ENCODE results near the gene CADM1.

Gene CADM1

DNA sequence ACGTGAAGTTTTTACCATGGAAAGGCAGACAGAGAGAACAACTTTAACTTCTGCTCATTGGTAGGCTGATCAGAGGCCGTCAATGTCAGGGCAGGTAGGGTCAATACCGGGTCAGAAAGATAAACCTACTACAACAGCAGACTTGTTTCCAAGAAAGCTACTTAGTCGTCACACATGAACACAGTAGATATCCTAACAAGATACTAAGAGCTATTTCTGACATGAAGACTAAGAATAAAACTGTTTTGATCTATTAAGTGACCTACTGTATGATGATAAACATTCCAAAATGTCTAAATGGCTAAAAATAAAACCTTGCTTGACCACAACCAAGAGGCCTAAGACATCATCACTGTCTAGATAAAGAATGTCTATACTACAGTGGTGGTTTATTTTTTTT lies 231.3 kb downstream of the CADM1 start:
- DNase-seq, result no peak

DNA sequence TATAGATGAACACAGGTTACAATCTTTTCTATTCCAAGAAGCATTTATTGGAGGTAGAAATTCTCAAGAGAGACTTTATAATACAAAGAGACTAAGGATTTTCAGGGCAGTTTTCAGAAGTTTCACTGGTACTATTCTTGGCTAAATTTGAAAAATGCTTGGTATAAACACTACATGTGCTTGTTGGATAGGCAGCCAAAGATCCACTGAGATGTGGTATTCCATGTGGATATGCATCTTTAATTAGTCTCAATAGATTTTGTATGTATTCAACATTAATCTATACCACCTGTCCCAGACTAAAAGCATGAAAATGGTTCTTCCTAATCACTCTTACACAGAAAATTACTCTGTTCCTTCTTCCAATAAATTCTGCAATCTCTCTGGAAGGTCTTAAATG lies 232.6 kb downstream of the CADM1 start:
- DNase-seq, result no peak

DNA sequence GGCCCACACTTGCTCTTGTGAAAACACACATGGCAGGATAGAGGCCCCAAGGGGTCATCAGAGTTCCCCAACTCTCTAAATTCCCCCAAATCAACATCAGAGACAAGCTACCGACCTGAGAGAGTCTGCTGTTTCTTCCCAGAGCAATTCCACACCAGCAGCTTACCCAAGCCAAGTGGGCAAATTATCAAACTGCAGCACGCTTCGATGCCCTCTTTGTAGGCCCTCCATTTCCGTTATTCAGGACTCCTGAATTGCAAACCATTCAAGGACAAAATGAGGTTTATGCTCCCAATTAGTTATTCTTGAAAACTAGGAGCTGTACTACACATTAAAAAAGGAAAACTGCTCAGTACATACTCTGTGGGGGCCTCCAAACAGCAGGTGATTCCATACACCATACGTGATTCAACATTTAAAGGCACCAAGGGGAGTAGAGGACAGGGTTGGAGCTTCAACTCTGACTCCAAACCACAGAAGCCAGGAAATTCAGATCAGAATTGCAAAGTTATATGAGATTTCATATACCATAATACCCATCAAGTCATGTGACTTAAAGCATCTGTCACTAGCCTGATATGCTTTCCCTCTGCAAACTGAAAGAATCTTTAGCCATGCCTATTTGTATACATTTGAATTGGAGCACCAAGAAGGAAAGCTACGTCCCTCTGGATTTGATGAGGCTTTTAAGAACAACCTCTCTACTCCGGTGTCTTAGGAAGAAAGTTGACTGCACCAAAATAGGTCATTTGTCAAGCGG lies 234.8 kb downstream of the CADM1 start:
- DNase-seq, result peak in 4 of 14 donors; percentile 1 to 54 (median 15)

DNA sequence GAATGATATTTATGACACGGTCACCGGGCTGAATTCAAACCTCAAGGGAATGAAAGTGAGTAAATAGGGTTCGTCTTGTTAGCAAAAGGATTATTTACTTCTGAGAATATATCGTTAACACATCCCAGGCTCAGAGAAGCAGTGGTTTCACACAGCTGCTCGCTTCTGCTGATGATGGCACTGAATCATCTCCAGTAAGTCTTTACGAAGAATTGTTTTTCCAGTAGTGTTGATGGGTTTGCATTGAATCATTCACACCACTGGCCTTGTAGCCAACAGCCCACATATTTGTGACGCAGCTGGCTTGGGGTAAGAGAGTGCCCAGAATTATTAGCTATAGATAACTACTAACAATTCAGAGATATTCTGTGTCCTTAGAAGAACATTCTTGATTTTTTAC lies 236.3 kb downstream of the CADM1 start:
- DNase-seq, result no peak

DNA sequence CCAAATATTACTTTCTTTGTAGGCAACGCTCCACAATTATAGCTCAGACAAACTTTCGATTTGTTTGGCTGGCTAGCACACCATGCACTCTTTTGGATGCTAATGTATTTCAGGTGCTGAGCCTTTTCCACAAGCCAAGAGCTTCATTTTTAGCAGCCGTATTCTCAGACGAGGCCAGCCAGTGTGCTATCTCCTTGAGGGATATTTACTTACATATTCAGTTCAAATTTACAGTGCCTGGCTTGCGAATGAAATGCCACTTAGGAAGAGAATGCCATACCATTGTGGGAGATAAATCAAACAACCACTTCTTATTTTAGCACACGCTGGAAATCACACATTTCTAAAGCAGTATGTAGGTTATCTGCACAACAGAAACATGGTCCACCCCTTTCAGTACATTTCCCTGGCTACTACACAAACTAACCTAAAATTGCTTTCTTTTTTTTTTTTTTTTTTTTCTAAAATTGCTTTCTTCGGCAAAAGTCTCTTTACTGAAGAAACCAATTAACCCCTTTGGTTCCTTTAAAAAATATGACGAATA lies 236.9 kb downstream of the CADM1 start:
- DNase-seq, result no peak

DNA sequence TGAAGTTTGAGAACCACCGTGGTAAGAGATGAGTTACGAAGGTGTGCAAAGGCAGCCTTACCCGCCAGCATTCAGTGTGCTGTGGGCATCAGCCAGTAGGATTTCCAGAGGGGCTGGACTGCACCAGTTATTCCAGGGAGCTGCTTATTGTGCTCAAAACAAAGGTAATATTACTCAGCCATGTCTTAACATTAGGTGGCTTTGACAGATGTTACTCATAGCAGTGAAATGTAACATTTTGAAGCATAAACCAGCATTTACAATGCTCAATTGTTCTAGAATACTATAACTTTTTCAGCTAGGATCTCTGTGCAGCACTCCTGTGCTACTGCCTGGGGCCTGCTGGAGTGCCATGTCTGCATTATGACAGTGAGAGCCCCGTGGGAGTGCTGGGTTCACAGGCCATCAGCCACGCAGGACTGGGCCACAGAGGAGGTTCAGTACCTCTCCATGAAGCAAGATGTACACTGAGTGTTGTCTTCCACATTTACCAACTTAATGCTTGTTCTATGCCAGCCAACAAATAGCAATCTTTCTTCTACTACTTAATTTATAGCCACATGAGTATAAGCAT lies 238.1 kb downstream of the CADM1 start:
- no peak for DNase-seq

DNA sequence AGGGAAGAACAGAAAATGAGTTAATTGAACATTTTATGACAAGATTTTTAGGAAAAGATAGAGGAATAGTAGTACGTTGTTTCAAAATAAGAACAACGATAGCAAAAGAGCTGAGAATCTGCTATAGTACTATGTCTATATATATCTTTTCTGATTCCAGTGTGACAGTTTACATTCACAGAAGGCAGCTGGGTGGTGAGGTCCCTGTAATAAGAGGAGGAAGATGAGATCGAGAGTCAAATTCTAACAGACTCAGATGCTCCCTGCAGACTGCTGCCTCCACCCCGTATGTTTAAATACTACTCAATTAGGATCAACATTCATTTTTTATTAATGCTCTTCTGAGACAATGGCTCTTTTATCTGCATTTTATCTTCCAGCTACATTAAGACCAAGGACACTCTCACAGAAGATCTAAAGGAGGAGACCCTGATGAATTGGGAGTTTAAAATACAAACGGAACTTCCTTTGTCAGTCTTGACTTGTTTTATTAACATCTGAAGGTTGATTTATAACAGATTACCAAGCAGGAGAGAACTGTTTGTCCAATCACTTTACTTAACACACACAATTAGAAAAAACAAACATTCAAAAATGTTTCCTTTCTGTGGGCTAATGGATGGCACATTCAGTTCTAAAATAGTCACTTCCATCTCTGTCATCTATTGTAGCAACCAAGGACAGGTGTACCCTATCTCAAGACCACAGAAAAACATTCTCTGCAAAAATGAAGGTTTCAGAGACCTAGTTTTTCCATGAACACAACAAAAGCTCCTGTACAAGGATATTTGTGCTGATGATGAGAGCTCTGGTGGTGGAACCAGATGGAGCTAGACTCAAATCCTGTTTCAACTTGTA lies 240.2 kb downstream of the CADM1 start:
- no peak for DNase-seq

DNA sequence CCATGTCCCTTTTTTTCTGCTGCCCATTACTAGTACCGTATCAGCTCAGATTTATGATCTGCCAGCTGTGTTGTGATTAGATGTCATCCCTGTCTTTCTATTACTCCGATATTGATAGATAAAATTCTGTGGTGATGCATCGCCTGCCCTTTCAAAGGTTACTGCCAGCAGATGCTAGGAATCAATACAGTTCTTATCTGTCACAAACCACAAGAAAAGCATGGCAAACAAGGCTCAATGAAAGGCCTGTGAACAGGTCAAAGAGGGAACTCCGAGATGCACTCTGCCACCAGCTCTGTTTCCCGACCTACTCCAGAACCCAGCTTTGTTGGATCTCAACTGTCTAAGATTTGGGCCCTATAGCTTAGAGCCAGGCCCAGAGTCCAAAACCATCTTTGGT lies 246.0 kb downstream of the CADM1 start:
- no peak for DNase-seq

DNA sequence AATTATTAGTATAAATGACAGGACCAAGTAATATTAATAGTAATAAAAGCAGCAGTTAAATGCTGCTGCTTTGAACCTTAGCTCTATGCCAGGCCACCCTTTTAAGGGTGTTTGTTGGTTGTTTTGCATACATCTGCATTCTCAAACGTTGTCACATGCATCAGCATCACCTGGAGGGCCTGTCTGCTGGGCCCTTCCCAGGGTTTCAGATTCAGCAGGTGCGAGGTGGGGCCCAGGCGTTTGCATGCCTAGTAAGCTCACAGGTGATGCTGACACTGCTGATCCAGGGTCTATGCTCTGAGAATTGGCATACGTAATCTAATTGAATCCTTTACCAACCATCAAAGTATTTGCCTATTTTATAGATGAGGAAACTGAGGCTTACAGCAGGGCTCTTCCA lies 246.5 kb downstream of the CADM1 start:
- DNase-seq, result no peak

DNA sequence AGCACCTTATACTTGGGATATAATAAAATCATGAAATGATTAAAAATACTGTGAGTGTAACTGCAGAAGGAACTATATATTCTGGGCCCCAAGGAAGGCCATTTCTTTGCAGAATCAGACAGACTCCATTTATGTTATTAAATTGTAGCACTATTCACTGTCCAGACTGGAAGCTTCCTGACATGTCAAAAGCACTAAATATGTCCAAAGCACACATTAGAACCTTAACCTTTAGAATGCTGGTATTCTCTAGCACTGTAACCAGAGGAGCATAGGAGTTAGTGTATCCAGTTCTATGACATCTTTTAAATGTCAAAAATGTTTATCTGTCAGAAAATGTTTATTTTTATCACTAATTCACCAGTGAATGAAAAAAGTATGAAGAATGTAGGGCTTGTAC lies 246.9 kb downstream of the CADM1 start:
- no peak for DNase-seq

DNA sequence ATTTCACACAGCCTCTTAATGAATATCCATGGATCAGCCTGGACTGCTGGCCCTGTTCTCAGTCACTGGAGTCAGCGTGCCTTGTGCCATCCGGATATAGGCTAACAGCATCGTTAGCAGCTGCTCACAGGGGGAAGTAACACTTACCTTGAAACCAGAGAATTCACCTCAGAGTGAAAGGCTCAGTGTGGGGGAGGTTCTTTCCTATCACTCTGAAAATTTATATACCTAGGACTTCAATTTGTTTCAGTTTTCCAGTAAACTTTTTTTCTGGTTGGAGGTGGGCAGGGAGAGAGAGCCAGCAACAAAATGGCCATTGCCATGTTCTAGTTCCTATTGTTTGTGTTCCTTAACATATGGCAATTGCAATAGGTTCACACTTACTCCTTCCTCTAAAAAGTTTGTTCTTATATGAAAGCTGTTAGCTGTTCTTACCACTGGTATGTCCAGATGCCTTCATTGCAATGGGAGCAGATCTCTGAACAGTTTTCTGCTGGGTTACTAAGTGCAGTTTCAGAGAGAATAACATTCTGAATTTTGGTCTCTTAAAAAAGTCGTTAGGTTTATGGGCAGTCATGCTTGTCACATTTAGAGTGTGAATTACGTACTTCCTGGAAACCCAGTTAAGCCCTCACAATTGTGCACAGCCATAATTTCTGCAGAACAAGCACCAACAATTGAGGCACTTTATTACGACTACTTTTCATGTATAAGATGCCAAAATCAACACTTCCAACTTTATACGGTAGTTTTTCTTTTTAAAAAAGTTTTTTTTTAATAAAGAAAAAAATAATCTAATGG lies 247.6 kb downstream of the CADM1 start:
- peak in 1 of 14 donors; percentile 39 for DNase-seq

DNA sequence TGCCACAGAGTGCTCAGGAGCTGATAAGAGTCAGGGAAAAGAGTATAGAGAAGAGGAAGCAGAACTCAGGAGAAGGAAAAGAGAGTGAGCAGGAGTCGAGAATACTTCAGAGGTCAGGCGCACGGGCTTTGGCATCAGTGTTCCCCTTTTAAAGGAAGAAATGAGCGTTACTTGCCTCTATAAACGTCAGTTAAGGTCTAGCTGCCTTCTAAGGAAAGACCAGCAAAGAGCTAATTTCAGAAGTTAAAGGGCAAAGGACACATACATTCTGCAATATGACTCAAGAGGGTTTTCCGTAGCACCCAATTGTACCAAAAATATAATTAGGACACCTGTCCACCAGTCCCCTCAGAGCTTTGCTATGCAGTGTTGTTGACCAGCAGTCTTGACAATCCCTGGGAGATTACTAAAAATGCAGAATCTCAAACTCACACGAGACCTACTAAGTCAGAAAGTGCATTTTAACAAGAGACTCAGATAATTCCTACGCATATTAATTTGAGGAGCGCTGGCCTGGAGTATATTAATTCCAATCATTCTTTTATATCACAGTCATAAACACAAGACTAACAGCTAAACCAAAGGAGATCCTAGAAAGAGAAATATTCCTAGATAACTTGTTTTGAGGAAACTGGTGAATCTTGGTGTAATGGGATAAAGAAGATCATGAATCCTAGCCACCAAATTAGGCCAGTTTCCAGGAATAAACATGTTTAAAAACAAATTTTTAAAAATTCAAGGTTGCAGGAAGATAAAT lies 249.0 kb downstream of the CADM1 start:
- DNase-seq, result no peak

DNA sequence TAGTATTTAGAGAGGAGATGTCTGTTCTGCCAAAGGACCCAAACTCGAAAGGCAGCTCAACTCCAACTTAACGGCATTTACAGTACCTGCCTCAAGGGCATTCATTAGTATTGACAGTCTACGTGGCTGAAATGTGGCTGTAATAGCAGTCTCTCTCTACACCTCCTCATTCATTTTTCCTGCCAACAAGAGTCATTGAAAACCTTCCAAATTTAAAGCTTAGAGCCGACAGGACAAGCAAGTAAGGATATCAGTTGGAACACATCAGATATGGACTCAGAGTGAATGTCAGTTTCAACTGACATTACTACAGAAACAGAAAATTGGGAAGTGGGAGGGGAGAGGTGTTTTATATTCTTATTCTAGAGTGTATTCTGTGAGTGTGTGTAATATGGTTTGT lies 253.1 kb downstream of the CADM1 start:
- DNase-seq, result peak in 1 of 14 donors; percentile 61

DNA sequence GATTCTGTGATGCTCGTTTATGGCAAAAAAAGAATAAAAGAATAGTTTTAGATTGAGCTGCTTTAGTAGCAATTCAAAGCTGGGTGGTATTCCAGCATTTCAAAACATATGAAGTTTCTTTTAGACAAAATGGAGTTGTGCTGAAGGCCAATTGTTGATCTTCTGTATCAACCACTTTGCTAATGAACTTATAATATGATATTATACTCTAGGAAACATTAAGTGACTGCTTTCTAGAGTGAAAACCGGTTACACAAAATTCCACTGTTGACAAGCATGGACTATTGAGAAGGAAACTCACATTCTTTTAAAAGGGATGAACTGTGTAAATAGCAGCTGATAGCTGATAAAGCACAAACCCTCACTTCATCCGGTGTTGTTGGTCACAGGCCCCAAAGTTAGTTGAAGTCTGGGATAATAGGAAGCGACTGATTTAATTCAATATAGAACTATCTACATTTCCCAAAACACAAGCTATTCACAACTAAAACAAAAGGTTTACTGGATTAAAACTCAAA lies 255.1 kb downstream of the CADM1 start:
- DNase-seq, result no peak

DNA sequence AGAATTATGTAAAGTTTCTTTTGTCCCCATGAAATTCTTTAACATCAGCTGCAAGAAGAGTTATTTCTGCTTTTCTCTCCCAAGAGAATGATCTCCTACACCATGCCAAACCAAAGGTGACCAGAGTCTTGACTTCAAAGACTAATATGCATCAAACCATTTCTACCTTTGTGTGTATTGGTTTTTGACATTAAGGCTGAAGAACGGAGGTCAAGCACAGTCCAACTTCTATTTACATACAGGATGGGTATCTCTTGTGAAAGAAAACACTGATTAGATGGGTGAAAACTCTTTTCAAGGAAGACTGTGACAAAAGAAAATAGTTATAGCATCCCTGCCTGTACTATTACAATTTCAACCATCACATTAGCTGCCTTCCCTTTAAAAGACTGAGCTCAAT lies 256.3 kb downstream of the CADM1 start:
- no peak for DNase-seq

DNA sequence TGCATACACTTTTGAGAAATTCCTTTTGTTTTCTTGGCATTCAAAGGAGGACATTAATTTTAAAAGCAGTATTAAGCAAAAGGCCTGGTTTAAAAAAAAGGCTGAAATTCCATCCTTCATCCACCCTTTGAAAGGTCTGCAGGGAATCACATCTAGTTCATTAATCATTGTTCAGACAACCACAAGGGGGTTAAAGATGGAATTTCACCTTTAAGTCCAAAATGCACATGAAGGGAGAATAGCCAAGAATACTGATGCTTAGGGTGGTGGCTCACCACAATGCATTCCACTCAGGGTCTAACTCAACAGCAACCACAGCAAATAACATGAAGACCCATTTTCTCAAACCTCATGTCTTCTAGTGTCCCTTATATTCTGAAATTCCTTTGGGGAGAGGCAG lies 256.9 kb downstream of the CADM1 start:
- no peak for DNase-seq

DNA sequence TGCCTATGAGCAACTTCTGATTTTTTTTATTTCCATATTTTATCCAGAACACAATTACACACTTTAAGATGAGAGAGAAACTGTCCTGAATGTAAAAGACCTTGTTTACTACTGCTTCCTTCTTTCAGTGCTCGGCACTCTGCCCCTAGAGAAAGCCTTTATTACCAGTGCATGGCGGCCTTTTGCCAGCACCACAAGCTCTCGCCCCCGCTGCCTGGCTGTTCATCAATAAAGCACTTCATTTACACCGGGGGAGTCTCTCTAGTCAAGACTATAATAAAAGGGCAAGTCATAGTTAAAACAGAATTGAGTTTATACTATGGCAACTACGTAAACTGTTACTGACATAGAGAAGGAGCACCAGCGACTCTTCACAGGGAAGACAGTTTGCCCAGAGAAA lies 259.5 kb downstream of the CADM1 start:
- DNase-seq, result peak in 8 of 14 donors; percentile 0 to 49 (median 13)

DNA sequence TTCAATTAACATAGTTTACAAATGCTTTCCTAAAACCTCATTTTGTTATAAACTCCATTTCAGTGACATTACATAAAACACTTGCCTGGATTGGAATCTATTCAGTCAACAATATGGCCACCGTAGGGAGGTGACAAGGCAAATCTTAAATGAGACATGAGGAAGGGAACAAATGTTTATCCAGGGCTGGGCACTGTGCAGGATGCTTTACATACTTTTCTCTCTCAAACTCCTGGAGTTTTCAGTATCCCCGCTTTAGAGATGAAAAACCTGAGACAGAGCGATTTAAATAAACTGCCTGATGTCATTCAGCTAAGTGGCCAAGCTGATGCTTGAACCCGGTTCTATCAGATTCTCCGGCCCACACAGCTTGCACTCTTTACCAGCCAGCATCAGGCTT lies 259.9 kb downstream of the CADM1 start:
- peak in 1 of 14 donors; percentile 49 for DNase-seq

DNA sequence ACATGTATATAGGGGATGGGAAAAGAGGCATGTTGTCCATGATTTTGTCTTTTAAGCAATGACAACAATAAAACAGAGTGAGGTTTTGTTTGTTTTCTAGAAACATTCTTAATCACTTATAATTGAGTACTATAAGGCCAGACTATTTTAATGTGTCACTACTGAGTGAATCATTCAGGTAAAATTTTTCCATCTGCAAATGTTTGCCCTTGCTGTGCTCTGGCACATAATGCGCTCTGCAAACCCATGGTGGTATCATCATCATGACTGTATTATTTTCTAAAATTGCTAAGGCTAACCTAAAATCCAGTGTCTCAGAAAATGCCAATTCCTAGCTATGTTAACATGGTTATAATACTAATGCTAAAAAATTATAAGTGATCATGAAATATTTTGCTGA lies 261.2 kb downstream of the CADM1 start:
- DNase-seq, result peak in 1 of 14 donors; percentile 18

DNA sequence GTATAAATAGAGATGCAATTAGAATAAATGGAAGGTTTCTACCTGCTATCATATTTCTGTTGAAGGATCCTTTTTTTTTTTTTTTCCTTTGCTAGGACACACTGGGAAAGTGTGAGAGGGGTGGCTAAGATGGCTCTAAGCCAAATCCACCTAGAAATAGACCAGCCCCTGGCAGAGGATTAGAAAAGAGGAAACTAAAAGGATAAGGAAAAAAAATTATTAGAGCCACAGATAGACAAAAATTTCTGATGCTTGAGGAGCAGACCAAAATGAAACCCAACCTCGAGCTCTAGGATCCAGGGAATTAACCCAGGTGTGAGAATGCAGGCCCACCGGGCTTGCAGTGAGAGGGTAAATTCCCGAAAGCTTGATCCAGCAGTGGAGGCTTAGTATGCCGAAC lies 262.3 kb downstream of the CADM1 start:
- no peak for DNase-seq

DNA sequence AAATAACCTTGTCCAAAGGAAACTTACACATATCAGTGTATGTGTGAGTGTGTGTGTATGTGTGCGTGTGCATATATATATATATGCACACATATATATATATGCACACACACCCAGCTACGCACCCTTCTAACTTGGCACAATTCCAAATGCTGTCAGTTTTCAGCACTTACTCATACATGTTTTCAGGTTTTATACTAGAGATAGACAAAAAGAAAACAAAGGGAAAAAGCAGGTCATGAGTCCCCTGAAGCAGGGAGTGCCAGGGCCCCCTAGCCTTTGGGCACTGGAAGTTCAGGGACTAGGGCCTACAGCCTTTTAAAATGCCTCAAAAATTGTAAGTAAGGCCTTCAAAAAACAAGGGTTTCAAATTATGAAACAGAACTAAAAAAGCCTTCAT lies 265.4 kb downstream of the CADM1 start:
- DNase-seq, result no peak
